PFSK-1 (cell line): ENCODE measurements around the gene GLYATL3.

ENCODE experiments used
- FOXP2 ChIP-seq: optimal IDR thresholded peaks from 2 replicates; pipeline ENCODE3; 2011; ENCODE audit warnings: borderline replicate concordance, control low read depth, inconsistent platforms; ENCODE audit not compliant: insufficient read depth; ENCODE audit errors: extremely low read length, extremely low read depth
- POLR2AphosphoS5 ChIP-seq: IDR thresholded peaks from 2 replicates; pipeline ENCODE4 v1.6.1; 2012; ENCODE audit warnings: low read depth, mild to moderate bottlenecking, control low read depth, low read length, moderate library complexity
- SIN3A ChIP-seq: IDR thresholded peaks from 2 replicates; pipeline ENCODE4 v1.6.1; 2012; ENCODE audit warnings: mild to moderate bottlenecking, low read length, moderate library complexity, borderline replicate concordance; ENCODE audit not compliant: insufficient read depth
- TAF1 ChIP-seq: IDR thresholded peaks from 2 replicates; pipeline ENCODE4 v1.6.1; 2012; ENCODE audit warnings: low read length, control low read depth, borderline replicate concordance; ENCODE audit not compliant: insufficient read depth
- TF ChIP-seq, protein P1 (sequence below), 2 experiments: IDR thresholded peaks; 2 replicates each; pipeline versions ENCODE4 v1.6.1 to v1.8.0; 2011 to 2012; ENCODE audit warnings: low read depth in 2 of 2, low read length in 2 of 2, control low read depth in 1 of 2, inconsistent platforms in 1 of 2, mild to moderate bottlenecking in 1 of 2, moderate library complexity in 1 of 2; ENCODE audit not compliant: insufficient read depth in 1 of 2

DNA sequence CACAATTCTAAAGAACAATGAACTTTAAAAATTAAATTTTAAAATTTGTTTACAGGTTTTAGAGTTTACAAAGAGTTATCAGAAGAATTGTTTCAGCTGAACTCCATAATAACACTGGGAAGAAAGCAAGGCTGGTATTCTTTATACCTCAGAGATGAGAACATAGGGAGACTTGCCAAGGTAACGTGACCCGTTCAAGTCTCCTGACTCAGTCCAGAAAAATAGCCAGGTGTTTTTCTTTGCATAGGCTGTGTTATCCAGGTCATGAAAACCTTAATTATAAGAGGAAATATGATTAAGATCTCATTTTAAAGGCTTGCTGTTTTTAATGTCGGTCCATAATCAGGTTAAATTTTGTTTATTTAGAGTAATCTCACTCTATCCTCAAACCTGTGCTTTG, 42.2 kb downstream of the GLYATL3 start:
- TF ChIP-seq TAF1, result no peak
- TF ChIP-seq, protein P1, sequence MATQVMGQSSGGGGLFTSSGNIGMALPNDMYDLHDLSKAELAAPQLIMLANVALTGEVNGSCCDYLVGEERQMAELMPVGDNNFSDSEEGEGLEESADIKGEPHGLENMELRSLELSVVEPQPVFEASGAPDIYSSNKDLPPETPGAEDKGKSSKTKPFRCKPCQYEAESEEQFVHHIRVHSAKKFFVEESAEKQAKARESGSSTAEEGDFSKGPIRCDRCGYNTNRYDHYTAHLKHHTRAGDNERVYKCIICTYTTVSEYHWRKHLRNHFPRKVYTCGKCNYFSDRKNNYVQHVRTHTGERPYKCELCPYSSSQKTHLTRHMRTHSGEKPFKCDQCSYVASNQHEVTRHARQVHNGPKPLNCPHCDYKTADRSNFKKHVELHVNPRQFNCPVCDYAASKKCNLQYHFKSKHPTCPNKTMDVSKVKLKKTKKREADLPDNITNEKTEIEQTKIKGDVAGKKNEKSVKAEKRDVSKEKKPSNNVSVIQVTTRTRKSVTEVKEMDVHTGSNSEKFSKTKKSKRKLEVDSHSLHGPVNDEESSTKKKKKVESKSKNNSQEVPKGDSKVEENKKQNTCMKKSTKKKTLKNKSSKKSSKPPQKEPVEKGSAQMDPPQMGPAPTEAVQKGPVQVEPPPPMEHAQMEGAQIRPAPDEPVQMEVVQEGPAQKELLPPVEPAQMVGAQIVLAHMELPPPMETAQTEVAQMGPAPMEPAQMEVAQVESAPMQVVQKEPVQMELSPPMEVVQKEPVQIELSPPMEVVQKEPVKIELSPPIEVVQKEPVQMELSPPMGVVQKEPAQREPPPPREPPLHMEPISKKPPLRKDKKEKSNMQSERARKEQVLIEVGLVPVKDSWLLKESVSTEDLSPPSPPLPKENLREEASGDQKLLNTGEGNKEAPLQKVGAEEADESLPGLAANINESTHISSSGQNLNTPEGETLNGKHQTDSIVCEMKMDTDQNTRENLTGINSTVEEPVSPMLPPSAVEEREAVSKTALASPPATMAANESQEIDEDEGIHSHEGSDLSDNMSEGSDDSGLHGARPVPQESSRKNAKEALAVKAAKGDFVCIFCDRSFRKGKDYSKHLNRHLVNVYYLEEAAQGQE (IDR thresholded peaks at IDR 0.05; ENCODE audit: insufficient read depth in 1 of 2, low read depth in 2 of 2, low read length in 2 of 2), result no peak
- TF ChIP-seq POLR2AphosphoS5, result no peak
- no peak for TF ChIP-seq FOXP2
- no peak for TF ChIP-seq SIN3A
